Choroid plexus epithelial cell (primary cell): ENCODE results near the gene ITSN1.

Experiments used
- DNase-seq: peaks from one replicate; pipeline ENCODE4 v3.0.0-alpha.2; 2010; ENCODE audit warnings: low read depth
- H3K4me3 ChIP-seq: 2 replicates; pipeline ENCODE4 v1.5.1; 2011; ENCODE audit warnings: low read depth, mild to moderate bottlenecking, control low read depth, low read length, moderate library complexity
- TF ChIP-seq, protein P1 (sequence below): conservative IDR thresholded peaks from 2 replicates; pipeline ENCODE4 v1.5.1; 2011; ENCODE audit warnings: low read depth, mild to moderate bottlenecking, control low read depth, inconsistent platforms, low read length, moderate library complexity

ITSN1 gene

DNA sequence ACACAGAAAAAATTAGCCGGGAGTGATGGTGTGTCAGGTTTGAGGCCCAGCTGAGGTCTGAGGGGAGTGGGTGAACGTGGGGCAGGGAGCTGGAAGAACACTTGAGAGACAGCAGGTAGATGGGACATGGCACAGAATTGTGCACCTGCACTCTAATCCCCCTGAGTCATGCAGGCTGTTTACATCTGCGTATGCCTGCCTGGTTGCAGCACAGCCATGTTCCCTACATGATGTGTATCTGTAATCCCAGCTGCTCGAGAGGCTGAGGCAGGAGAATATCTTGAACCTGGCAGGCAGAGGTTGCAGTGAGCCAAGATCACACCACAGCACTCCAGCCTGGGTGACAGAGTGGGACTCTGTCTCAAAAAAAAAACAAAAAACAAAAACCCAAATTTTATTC, 228.5 kb downstream of the ITSN1 start:
- H3K4me3 ChIP-seq: no peak overlapping the region
- TF ChIP-seq, protein P1, sequence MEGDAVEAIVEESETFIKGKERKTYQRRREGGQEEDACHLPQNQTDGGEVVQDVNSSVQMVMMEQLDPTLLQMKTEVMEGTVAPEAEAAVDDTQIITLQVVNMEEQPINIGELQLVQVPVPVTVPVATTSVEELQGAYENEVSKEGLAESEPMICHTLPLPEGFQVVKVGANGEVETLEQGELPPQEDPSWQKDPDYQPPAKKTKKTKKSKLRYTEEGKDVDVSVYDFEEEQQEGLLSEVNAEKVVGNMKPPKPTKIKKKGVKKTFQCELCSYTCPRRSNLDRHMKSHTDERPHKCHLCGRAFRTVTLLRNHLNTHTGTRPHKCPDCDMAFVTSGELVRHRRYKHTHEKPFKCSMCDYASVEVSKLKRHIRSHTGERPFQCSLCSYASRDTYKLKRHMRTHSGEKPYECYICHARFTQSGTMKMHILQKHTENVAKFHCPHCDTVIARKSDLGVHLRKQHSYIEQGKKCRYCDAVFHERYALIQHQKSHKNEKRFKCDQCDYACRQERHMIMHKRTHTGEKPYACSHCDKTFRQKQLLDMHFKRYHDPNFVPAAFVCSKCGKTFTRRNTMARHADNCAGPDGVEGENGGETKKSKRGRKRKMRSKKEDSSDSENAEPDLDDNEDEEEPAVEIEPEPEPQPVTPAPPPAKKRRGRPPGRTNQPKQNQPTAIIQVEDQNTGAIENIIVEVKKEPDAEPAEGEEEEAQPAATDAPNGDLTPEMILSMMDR: no peak
- peak; percentile 27 for DNase-seq

DNA sequence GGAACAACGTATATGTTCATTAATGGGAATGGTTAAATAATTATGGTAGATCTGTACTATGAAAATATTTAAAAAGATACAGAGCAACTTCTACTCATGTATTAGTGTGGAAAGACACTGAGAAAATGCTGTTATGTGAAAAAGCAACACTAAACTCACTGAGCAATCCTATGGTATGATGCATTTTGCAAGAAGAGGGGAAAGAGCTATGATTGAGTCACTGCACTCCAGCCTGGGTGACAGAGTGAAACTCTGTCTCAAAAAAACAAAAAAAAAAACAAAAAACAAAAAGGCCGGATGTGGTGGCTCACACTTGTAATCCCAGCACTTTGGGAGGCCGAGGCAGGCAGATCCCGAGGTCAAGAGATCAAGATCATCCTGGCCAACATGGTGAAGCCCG, 228.9 kb downstream of the ITSN1 start:
- DNase-seq: peak; percentile 71
- TF ChIP-seq, protein P1: no peak
- no peak overlapping the region for H3K4me3 ChIP-seq

DNA sequence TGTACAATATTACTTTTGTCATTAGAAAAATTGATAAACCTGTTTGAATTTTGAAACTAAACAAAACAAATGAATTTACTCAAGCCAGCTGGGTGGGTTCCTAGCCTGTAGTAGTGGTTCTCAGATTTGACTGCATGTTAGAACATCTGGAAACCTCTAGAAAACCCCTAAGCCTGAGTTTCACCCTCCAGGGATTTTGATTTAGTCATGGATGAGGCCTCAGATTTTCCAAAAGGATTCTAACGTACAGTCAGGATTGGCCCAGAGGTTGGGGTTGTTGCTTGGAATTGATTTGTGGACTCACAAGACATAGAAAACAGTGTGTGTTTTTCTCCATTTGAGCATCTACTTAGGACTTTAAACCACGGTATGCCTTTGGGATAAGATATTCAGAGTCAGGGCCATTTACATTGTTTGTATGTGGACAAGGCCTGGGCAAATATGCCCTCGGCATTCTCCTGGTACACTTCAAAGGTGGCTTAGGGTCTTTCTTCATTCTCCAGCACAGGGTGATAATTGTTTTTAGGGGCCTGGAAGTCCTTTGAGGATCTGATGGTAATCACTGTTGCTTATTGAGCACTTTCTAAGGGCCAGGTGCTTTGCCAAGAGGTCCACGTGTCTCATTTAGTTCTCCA, 230.7 kb downstream of the ITSN1 start:
- no peak overlapping the region for H3K4me3 ChIP-seq
- DNase-seq: no peak
- TF ChIP-seq, protein P1: no peak

DNA sequence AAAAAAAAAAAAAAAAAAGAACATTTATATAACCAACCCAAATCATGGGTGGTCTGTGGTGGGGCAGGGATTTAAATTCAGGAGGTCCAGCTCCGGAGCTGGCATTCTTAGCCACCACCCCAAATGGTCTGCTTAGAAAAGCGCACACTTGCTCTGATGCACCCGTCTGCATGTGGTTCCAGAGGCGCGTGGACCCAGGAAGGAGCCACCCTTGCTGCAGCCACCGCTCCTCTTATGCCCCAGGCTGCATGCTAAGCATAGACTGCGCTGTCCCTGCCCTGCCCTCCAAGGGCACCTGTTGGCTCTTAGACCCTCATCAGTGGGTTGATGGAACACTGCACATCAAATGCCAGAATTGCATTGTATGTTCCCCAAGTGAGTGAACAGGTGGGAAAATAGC, 231.9 kb downstream of the ITSN1 start:
- DNase-seq: no peak
- H3K4me3 ChIP-seq: no peak overlapping the region
- TF ChIP-seq, protein P1: no peak

DNA sequence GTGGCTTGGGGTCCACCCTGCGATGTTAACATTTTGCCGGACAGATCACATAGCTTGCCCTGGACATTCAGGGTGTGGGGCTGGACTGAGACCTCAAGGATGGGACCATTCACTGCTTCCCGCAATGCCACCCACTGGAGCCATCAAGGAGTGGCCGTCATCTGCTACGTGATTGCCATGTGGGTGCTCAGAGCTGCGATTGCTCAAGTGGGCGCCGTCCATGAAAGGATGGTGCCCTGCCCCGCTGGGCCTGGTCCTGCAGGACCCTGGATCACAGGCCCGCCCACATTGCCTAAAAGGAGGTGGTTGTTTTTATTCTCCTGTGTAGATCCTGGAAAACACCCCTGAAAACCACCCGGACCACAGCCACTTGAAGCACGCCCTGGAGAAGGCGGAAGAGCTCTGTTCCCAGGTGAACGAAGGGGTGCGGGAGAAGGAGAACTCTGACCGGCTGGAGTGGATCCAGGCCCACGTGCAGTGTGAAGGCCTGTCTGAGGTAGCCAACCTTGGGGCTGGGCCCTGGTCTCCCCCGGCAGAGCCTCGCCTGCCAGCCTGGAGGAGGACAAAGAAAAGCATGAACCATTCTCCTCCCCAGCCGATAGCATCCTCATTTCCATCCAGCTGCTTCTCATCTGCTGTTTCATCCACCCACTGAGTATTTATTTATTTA, 232.9 kb downstream of the ITSN1 start:
- no peak for DNase-seq
- H3K4me3 ChIP-seq: no peak overlapping the region
- TF ChIP-seq, protein P1: no peak

DNA sequence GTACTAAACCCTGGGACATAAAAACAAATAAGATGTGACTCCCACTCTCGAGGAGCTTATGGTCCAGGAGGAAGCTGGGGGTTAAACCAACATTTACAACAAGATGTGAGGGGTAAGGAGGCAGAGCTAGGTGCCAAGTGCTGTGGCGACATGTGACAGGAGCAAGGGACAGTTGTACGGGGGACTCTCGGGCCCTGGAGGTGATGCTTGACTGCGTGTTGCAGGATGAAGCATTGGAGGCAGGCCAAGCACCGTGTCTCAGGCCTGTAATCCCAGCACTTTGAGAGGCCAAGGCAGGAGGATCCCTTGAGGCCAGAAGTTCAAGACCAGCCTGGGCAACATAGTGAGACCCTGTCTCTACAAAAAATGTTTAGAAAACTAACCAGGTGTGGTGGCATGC, 236.5 kb downstream of the ITSN1 start:
- H3K4me3 ChIP-seq: no peak overlapping the region
- DNase-seq: no peak
- TF ChIP-seq, protein P1: no peak

DNA sequence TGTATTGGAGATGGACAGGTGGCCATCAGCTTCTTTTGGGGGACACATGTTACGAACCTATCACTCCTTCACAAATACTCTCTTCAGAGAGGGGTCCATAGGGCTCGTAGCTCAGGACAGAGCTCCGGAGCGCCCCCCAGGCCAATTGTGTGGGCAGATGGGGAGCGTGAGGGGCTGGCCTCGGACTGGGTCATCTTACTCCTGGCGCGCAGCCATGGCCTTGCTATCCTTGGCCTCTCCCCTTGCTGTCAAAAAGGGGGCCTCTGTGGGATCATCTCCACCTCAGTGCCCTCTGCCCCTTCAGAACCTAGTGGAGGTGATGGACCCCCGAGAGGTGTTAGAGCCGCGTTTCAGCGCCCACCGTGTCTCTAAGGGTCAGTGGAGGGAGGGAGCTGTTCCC, 238.3 kb downstream of the ITSN1 start:
- no peak overlapping the region for H3K4me3 ChIP-seq
- no peak for DNase-seq
- TF ChIP-seq, protein P1: no peak
